DND-41 (cell line): Measurements from ENCODE around the gene HINT1.

Experiments
- EZH2 ChIP-seq: IDR thresholded peaks from 3 replicates; pipeline ENCODE4 v1.6.1; 2012; ENCODE audit warnings: borderline replicate concordance, low read depth, mild to moderate bottlenecking, moderate library complexity, low read length, inconsistent platforms; ENCODE audit not compliant: severe bottlenecking
- TF ChIP-seq, protein P1 (sequence below): IDR thresholded peaks from 2 replicates; pipeline ENCODE4 v1.5.1; 2012; ENCODE audit warnings: borderline replicate concordance, low read length, moderate library complexity, mild to moderate bottlenecking; ENCODE audit not compliant: poor library complexity, severe bottlenecking; ENCODE audit errors: extremely low read depth

DNA sequence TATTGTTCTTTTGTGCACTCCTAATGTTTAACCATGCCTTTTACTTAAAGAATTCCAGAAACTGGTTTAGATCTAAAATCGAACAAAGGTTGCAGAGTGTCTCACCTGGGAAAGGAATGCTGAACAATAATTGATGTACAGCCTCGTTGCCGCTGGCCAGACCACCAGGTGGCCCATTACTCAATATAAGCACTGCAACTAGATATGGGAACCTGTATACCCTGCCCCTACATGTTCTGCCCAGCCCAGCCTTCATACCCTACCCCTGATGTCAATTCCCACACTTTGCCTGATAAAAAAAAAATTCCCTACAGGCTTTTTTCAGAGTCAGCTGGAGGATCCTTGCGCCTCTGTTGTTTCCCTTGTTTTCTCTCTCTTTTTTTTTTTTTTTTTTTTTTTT lies 13.8 kb downstream of the HINT1 start:
- TF ChIP-seq, protein P1, sequence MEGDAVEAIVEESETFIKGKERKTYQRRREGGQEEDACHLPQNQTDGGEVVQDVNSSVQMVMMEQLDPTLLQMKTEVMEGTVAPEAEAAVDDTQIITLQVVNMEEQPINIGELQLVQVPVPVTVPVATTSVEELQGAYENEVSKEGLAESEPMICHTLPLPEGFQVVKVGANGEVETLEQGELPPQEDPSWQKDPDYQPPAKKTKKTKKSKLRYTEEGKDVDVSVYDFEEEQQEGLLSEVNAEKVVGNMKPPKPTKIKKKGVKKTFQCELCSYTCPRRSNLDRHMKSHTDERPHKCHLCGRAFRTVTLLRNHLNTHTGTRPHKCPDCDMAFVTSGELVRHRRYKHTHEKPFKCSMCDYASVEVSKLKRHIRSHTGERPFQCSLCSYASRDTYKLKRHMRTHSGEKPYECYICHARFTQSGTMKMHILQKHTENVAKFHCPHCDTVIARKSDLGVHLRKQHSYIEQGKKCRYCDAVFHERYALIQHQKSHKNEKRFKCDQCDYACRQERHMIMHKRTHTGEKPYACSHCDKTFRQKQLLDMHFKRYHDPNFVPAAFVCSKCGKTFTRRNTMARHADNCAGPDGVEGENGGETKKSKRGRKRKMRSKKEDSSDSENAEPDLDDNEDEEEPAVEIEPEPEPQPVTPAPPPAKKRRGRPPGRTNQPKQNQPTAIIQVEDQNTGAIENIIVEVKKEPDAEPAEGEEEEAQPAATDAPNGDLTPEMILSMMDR: no peak
- TF ChIP-seq EZH2: no peak
